ENCODE data around the gene FHOD3. TPM values are rescaled to one million over a fixed set of nuclear protein-coding genes. Genes with fewer than 3 reads are reported as not detected.
A peak's percentile ranks its signal among the peaks of the same experiment; 100 is the strongest.

FHOD3 gene
- total and polyA plus RNA-seq, 4 donors, result 0.57 to 1.3 (median 1.2) TPM; not detected in 1

GRCh38 chr18:36729197-36729596 is 431.7 kb downstream of the FHOD3 start:
- Histone ChIP-seq H3K9me3 (ENCODE audit: control insufficient read depth in 4 of 4, low read length in 3 of 4) (peaks cover 1 to 5% (median 5%) of the 10 kb centered on the region in 4 donors), H3K36me3 (ENCODE audit: control insufficient read depth in 4 of 4, insufficient read depth in 3 of 4, low read depth in 1 of 4, low read length in 3 of 4) (no peaks in the 10 kb centered on the region), H3K27me3 (ENCODE audit: control insufficient read depth in 4 of 4, insufficient read depth in 4 of 4, low read length in 3 of 4) (no peaks in the 10 kb centered on the region), H3K9ac (ENCODE audit: low read depth in 1 of 2, low read length in 2 of 2) (no peak overlapping the region), H3K4me1 (ENCODE audit: control insufficient read depth in 4 of 4, insufficient read depth in 4 of 4, low read length in 3 of 4) (no peaks in the 10 kb centered on the region), H3K27ac (ENCODE audit: low read depth in 1 of 2, low read length in 2 of 2) (no peak overlapping the region), H3K4me3 (ENCODE audit: low read depth in 1 of 3, low read length in 3 of 3) (no peak overlapping the region)
- TF ChIP-seq HNF4A (conservative IDR thresholded peaks at IDR 0.05) (no peak), MAX (IDR thresholded peaks at IDR 0.05) (no peak), SP1 (IDR thresholded peaks at IDR 0.05) (no peak), NR2F2 (IDR thresholded peaks at IDR 0.05) (no peak), HNF4G (IDR thresholded peaks at IDR 0.05) (no peak)
- TF ChIP-seq, protein P1, sequence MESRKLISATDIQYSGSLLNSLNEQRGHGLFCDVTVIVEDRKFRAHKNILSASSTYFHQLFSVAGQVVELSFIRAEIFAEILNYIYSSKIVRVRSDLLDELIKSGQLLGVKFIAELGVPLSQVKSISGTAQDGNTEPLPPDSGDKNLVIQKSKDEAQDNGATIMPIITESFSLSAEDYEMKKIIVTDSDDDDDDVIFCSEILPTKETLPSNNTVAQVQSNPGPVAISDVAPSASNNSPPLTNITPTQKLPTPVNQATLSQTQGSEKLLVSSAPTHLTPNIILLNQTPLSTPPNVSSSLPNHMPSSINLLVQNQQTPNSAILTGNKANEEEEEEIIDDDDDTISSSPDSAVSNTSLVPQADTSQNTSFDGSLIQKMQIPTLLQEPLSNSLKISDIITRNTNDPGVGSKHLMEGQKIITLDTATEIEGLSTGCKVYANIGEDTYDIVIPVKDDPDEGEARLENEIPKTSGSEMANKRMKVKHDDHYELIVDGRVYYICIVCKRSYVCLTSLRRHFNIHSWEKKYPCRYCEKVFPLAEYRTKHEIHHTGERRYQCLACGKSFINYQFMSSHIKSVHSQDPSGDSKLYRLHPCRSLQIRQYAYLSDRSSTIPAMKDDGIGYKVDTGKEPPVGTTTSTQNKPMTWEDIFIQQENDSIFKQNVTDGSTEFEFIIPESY (IDR thresholded peaks at IDR 0.05), result no peak
- DNase-seq (ENCODE audit: low spot score), result no peak

DNA sequence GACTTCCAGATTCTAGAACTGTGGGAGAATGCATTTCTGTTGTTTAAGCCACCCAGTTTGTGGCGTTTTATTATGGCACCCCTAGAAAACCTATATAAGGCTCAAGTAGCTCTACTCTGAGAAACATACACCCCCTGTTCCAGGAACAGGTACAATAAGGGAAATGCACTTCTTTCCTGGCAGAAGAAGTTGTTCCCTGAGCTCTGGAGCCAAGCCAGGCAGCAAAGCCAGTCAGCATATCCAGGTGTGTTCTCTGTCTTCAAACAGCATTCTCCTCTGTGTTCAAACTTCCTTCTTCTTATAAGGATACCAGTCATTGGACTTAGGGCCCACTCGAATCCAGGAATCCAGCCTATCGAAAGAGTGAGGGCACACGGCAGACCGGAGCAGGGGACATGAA is 434.8 kb downstream of the FHOD3 start:
- H3K4me3 ChIP-seq (ENCODE audit: low read depth in 1 of 3, low read length in 3 of 3), result peak overlapping the region in 1 of 3 donors; percentile 26
- H3K27ac ChIP-seq (ENCODE audit: low read depth in 1 of 2, low read length in 2 of 2), result no peak overlapping the region
- WGBS, result 75% methylated on average over 5 of the region's 5 CpGs
- H3K36me3 ChIP-seq (ENCODE audit: control insufficient read depth in 4 of 4, insufficient read depth in 3 of 4, low read depth in 1 of 4, low read length in 3 of 4), result no peaks in the 10 kb centered on the region
- DNase-seq (ENCODE audit: low spot score), result no peak
- H3K27me3 ChIP-seq (ENCODE audit: control insufficient read depth in 4 of 4, insufficient read depth in 4 of 4, low read length in 3 of 4), result no peaks in the 10 kb centered on the region
- H3K9me3 ChIP-seq (ENCODE audit: control insufficient read depth in 4 of 4, low read length in 3 of 4), result peaks cover 1 to 5% (median 5%) of the 10 kb centered on the region in 4 donors
- H3K9ac ChIP-seq (ENCODE audit: low read depth in 1 of 2, low read length in 2 of 2), result no peak overlapping the region
- peaks cover 0 to 4% (median under 1%) of the 10 kb centered on the region in 4 donors for H3K4me1 ChIP-seq (ENCODE audit: control insufficient read depth in 4 of 4, insufficient read depth in 4 of 4, low read length in 3 of 4)
- TF ChIP-seq, protein P2, sequence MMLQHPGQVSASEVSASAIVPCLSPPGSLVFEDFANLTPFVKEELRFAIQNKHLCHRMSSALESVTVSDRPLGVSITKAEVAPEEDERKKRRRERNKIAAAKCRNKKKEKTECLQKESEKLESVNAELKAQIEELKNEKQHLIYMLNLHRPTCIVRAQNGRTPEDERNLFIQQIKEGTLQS (IDR thresholded peaks at IDR 0.05), result no peak
- TF ChIP-seq RAD21 (IDR thresholded peaks at IDR 0.05) (no peak), FOXA2 (IDR thresholded peaks at IDR 0.05) (no peak), FOXA1 (IDR thresholded peaks at IDR 0.05) (no peak), HNF4G (IDR thresholded peaks at IDR 0.05) (no peak), SP1 (IDR thresholded peaks at IDR 0.05) (no peak), GABPA (IDR thresholded peaks at IDR 0.05 in 1 of 2, conservative IDR thresholded peaks at IDR 0.05 in 1 of 2) (no peak), MAX (IDR thresholded peaks at IDR 0.05) (no peak), YY1 (IDR thresholded peaks at IDR 0.05) (no peak), REST (IDR thresholded peaks at IDR 0.05) (no peak), JUND (IDR thresholded peaks at IDR 0.05) (no peak), NR2F2 (IDR thresholded peaks at IDR 0.05) (no peak), TAF1 (conservative IDR thresholded peaks at IDR 0.05) (no peak), RXRA (IDR thresholded peaks at IDR 0.05) (no peak), HNF4A (conservative IDR thresholded peaks at IDR 0.05) (no peak), EGR1 (IDR thresholded peaks at IDR 0.05; ENCODE audit: low read depth in 2 of 2) (no peak)
- TF ChIP-seq, protein P1 (IDR thresholded peaks at IDR 0.05), result no peak
- TF ChIP-seq, protein P3, sequence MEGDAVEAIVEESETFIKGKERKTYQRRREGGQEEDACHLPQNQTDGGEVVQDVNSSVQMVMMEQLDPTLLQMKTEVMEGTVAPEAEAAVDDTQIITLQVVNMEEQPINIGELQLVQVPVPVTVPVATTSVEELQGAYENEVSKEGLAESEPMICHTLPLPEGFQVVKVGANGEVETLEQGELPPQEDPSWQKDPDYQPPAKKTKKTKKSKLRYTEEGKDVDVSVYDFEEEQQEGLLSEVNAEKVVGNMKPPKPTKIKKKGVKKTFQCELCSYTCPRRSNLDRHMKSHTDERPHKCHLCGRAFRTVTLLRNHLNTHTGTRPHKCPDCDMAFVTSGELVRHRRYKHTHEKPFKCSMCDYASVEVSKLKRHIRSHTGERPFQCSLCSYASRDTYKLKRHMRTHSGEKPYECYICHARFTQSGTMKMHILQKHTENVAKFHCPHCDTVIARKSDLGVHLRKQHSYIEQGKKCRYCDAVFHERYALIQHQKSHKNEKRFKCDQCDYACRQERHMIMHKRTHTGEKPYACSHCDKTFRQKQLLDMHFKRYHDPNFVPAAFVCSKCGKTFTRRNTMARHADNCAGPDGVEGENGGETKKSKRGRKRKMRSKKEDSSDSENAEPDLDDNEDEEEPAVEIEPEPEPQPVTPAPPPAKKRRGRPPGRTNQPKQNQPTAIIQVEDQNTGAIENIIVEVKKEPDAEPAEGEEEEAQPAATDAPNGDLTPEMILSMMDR (IDR thresholded peaks at IDR 0.05; ENCODE audit: low read depth, low read length, missing input control), result no peak
